Panc1 (cell line): ENCODE data around the gene RAB6B. TPM values are rescaled to one million over a fixed set of nuclear protein-coding genes. Genes with fewer than 3 reads are reported as not detected.

Source experiments
- ATAC-seq: fragments of 200-7000 bp; cut with Tn5 transposase; 2 replicates; pipeline ENCODE4 v1.9.1; 2020; ENCODE audit warnings: mild to moderate bottlenecking, moderate library complexity
- BruUV-seq: library from RNA; stranded (reverse); fragments of 400-500 nt; replicated peaks from 2 replicates; lab custom pipeline; 2021; lab: Mats Ljungman, UMichigan
- CTCF ChIA-PET: fragments of 300-600 bp; sonication (Branson Sonifier 250); formaldehyde crosslinking; loops from one replicate; lab custom pipeline; 2022; ENCODE audit warnings: antibody characterized with exemption; lab: Charles Lee
- POLR2A ChIA-PET: fragments of 300-600 bp; sonication (Branson Sonifier 250); formaldehyde crosslinking; loops from one replicate; lab custom pipeline; 2022; ENCODE audit warnings: antibody characterized with exemption; lab: Charles Lee
- DNase-seq: peaks from one replicate; pipeline ENCODE4 v3.0.0-alpha.2; 2010; ENCODE audit warnings: low read depth, low spot score
- H3K27ac ChIP-seq: 2 replicates; pipeline ENCODE4 v1.5.1; 2011; ENCODE audit warnings: mild to moderate bottlenecking, low read length, inconsistent platforms
- H3K27me3 ChIP-seq: fragments of 200-500 bp; sonication (Bioruptor generic); 2 replicates; pipeline ENCODE4 v1.6.0; 2014; ENCODE audit warnings: low read length, inconsistent platforms; ENCODE audit not compliant: control insufficient read depth, insufficient read depth
- H3K36me3 ChIP-seq: fragments of 200-500 bp; sonication (Bioruptor generic); 2 replicates; pipeline ENCODE4 v1.5.1; 2014; ENCODE audit warnings: inconsistent platforms, mild to moderate bottlenecking, low read length, moderate library complexity; ENCODE audit not compliant: control insufficient read depth, insufficient read depth
- H3K4me1 ChIP-seq: 2 replicates; pipeline ENCODE4 v1.5.1; 2011; ENCODE audit warnings: inconsistent platforms, mild to moderate bottlenecking, low read length, moderate library complexity; ENCODE audit not compliant: control insufficient read depth, insufficient read depth
- H3K4me3 ChIP-seq, 2 experiments: 2 replicates each; pipeline ENCODE4 v1.5.1; 2011 to 2012; ENCODE audit warnings: low read depth in 2 of 2, low read length in 2 of 2, mild to moderate bottlenecking in 2 of 2, inconsistent platforms in 1 of 2, moderate library complexity in 1 of 2
- H3K9me3 ChIP-seq: fragments of 200-500 bp; sonication (Bioruptor generic); 2 replicates; pipeline ENCODE4 v1.5.1; 2014; ENCODE audit warnings: low read depth, mild to moderate bottlenecking, inconsistent platforms, low read length, moderate library complexity; ENCODE audit not compliant: control insufficient read depth, insufficient read depth
- POLR2AphosphoS5 ChIP-seq: IDR thresholded peaks from 2 replicates; pipeline ENCODE4 v1.6.1; 2012; ENCODE audit warnings: mild to moderate bottlenecking, low read depth, low read length, moderate library complexity
- SIN3A ChIP-seq: IDR thresholded peaks from 2 replicates; pipeline ENCODE4 v1.6.1; 2012; ENCODE audit warnings: low read depth, mild to moderate bottlenecking, low read length, moderate library complexity, borderline replicate concordance; ENCODE audit not compliant: insufficient read depth
- TCF7L2 ChIP-seq: IDR thresholded peaks from 2 replicates; pipeline ENCODE4 v1.6.1; 2011; ENCODE audit warnings: mild to moderate bottlenecking, low read depth, low read length, inconsistent platforms
- in situ Hi-C: cut with HindIII; loops from 2 replicates; pipeline ENCODE4 v1.10.0; 2016; ENCODE audit warnings: low sequenced_read_pairs, low pct_unique_long_range_greater_than_20kb
- intact Hi-C: fragments of 100-400 bp; cut with micrococcal nuclease; formaldehyde crosslinking; loops from one replicate; pipeline ENCODE4 v1.10.0; 2022; ENCODE audit not compliant: unreplicated experiment
- total RNA-seq: library from RNA; stranded (reverse); gene quantifications from one replicate; pipeline ENCODE4 v1.2.1, GENCODE V29; 2021; ENCODE audit not compliant: unreplicated experiment
- TF ChIP-seq, protein P1 (sequence below): fragments of 450-650 bp; IDR thresholded peaks from 2 replicates; pipeline ENCODE4 v1.5.1; 2017; ENCODE audit warnings: mild to moderate bottlenecking
- TF ChIP-seq, protein P2 (sequence below), 2 experiments: IDR thresholded peaks; 2 replicates each; pipeline ENCODE4 v1.6.1; 2011 to 2012; ENCODE audit warnings: low read depth in 2 of 2, control low read depth in 1 of 2, low read length in 1 of 2, mild to moderate bottlenecking in 1 of 2, moderate library complexity in 1 of 2; ENCODE audit not compliant: insufficient read depth in 1 of 2

RAB6B gene
- total RNA-seq, 1 experiment from 2014 or later, result 49.2 TPM

DNA sequence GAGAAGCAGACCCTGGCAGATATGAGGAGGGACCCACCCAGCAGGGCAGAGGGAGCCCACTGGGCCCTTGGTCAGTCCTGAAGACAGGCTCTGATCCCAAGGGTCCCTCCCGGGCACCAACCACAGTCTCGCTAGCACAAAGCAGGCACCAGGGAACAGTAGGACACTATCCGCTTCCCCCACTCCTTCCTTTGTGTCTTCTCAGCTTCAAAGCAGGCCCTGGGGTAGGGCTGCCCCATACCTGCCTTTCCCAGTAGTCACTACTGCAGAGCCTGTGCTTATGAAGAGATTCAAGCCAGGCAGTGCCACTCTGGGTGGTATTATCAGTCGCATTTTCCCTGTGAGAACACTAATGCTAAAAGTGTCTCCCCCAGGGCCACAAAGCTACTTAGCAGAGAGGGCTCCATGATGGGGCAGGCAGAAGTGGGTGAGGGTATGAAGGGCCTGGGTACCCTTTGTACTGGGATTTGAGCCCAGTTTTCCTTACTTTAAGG lies 57.3 kb downstream of the RAB6B start:
- CTCF ChIA-PET, result interaction anchor here (0.5 kb wide), 1 partner anchor 323 kb away, joined by 5 read pairs; no protein-coding TSS in a partner anchor
- ATAC-seq (no peak), DNase-seq (no peak)
- H3K4me1 ChIP-seq, result no peaks in the 10 kb centered on the region
- intact Hi-C loops, result no loop called here
- no peak overlapping the region for H3K27ac ChIP-seq
- no TSS peak for BruUV-seq
- H3K36me3 ChIP-seq, result no peaks in the 10 kb centered on the region
- H3K9me3 ChIP-seq, result no peaks in the 10 kb centered on the region
- in situ Hi-C loops, result no loop called here
- POLR2A ChIA-PET, result no interaction called here
- no peaks in the 10 kb centered on the region for H3K27me3 ChIP-seq
- TF ChIP-seq, protein P1, sequence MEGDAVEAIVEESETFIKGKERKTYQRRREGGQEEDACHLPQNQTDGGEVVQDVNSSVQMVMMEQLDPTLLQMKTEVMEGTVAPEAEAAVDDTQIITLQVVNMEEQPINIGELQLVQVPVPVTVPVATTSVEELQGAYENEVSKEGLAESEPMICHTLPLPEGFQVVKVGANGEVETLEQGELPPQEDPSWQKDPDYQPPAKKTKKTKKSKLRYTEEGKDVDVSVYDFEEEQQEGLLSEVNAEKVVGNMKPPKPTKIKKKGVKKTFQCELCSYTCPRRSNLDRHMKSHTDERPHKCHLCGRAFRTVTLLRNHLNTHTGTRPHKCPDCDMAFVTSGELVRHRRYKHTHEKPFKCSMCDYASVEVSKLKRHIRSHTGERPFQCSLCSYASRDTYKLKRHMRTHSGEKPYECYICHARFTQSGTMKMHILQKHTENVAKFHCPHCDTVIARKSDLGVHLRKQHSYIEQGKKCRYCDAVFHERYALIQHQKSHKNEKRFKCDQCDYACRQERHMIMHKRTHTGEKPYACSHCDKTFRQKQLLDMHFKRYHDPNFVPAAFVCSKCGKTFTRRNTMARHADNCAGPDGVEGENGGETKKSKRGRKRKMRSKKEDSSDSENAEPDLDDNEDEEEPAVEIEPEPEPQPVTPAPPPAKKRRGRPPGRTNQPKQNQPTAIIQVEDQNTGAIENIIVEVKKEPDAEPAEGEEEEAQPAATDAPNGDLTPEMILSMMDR, result no peak
- TF ChIP-seq TCF7L2 (no peak), POLR2AphosphoS5 (no peak), SIN3A (no peak)
- TF ChIP-seq, protein P2, sequence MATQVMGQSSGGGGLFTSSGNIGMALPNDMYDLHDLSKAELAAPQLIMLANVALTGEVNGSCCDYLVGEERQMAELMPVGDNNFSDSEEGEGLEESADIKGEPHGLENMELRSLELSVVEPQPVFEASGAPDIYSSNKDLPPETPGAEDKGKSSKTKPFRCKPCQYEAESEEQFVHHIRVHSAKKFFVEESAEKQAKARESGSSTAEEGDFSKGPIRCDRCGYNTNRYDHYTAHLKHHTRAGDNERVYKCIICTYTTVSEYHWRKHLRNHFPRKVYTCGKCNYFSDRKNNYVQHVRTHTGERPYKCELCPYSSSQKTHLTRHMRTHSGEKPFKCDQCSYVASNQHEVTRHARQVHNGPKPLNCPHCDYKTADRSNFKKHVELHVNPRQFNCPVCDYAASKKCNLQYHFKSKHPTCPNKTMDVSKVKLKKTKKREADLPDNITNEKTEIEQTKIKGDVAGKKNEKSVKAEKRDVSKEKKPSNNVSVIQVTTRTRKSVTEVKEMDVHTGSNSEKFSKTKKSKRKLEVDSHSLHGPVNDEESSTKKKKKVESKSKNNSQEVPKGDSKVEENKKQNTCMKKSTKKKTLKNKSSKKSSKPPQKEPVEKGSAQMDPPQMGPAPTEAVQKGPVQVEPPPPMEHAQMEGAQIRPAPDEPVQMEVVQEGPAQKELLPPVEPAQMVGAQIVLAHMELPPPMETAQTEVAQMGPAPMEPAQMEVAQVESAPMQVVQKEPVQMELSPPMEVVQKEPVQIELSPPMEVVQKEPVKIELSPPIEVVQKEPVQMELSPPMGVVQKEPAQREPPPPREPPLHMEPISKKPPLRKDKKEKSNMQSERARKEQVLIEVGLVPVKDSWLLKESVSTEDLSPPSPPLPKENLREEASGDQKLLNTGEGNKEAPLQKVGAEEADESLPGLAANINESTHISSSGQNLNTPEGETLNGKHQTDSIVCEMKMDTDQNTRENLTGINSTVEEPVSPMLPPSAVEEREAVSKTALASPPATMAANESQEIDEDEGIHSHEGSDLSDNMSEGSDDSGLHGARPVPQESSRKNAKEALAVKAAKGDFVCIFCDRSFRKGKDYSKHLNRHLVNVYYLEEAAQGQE (IDR thresholded peaks at IDR 0.05; ENCODE audit: insufficient read depth in 1 of 2, low read depth in 2 of 2, low read length in 1 of 2), result no peak
- no peak overlapping the region for H3K4me3 ChIP-seq

DNA sequence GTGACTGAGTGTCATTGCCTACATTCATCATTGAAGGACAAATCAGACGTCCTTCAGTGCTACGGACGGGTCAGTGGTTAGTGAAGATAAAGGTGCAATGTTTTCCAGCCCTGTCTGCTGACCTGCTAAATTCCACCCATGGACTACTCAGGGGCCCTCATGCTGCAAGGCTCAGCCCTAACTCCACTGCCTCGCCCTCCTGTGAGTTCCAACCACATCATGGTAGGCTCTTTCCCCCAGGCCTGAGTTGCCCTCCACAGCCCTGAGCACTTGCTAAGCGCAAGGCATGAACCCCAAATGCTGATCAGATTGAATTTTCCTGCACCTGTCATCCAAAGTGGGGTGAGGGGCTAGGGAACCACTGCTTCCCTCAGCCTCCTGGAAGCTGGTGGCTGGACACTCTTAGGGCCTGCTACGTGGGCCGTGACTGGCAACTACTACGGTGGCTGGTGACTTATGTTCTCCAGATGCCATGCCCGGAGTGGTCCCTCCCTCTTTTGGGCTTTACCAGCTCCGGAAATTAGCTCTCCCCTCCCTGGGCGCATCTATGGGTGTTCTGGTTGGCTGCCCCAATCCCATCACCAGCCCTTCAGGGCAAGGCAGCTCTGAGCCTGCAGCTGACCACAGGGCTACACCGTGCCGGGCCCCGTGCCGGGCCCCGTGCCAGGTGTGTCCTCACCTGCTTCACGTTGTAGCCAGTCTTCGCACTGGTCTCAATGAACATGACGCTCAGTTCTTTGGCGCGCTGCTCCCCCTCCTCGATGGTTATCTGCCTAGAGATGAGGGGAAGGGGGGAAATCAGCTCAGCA lies 58.0 kb downstream of the RAB6B start:
- DNase-seq, result no peak
- intact Hi-C loops (no loop called here), in situ Hi-C loops (no loop called here)
- H3K4me1 ChIP-seq, result no peaks in the 10 kb centered on the region
- no peaks in the 10 kb centered on the region for H3K36me3 ChIP-seq
- BruUV-seq, result no TSS peak
- H3K4me3 ChIP-seq, result no peak overlapping the region
- no peak for ATAC-seq
- H3K27ac ChIP-seq, result no peak overlapping the region
- ChIA-PET POLR2A (no interaction called here), CTCF (interaction anchor here (0.5 kb wide), 1 partner anchor 324 kb away, joined by 5 read pairs; no protein-coding TSS in a partner anchor)
- H3K27me3 ChIP-seq, result no peaks in the 10 kb centered on the region
- TF ChIP-seq, protein P1, result no peak
- H3K9me3 ChIP-seq, result no peaks in the 10 kb centered on the region
